Progenitor cell of endocrine pancreas (in vitro differentiated cells): ENCODE data around the gene DSPP. TPM values are rescaled to one million over a fixed set of nuclear protein-coding genes. Genes with fewer than 3 reads are reported as not detected.

Experiments used
- DNase-seq: peaks from one replicate; pipeline ENCODE4 v3.0.0; 2021; ENCODE audit warnings: low spot score; ENCODE audit not compliant: unreplicated experiment
- H3K27ac Mint-ChIP-seq: 2 replicates; pipeline ENCODE4 v1.8.0; 2021; ENCODE audit warnings: mild to moderate bottlenecking, moderate library complexity, mixed read lengths
- H3K27me3 Mint-ChIP-seq: 2 replicates; pipeline ENCODE4 v1.8.0; 2021; ENCODE audit warnings: mixed read lengths
- H3K36me3 Mint-ChIP-seq: 2 replicates; pipeline ENCODE4 v1.8.0; 2022; ENCODE audit warnings: mixed read lengths; ENCODE audit not compliant: insufficient read depth
- H3K4me1 Mint-ChIP-seq: 2 replicates; pipeline ENCODE4 v1.8.0; 2021; ENCODE audit warnings: low read depth, mixed read lengths
- H3K4me3 Mint-ChIP-seq: 2 replicates; pipeline ENCODE4 v1.8.0; 2021; ENCODE audit warnings: low read depth, mild to moderate bottlenecking, moderate library complexity, mixed read lengths
- H3K9me3 Mint-ChIP-seq: 2 replicates; pipeline ENCODE4 v1.8.0; 2021; ENCODE audit warnings: low read depth, mixed read lengths
- total RNA-seq: library from RNA; stranded (reverse); gene quantifications from 2 replicates; pipeline ENCODE4 v1.2.1, GENCODE V29; 2021
- TF ChIP-seq, protein P1 (sequence below): fragments of 200-600 bp; sonication (generic); IDR thresholded peaks from one replicate; pipeline ENCODE4 v1.5.0; 2021; ENCODE audit warnings: antibody characterized with exemption, mild to moderate bottlenecking; ENCODE audit not compliant: unreplicated experiment

The DSPP gene
- total RNA-seq, 1 donor from 2014 or later = not detected

DNA sequence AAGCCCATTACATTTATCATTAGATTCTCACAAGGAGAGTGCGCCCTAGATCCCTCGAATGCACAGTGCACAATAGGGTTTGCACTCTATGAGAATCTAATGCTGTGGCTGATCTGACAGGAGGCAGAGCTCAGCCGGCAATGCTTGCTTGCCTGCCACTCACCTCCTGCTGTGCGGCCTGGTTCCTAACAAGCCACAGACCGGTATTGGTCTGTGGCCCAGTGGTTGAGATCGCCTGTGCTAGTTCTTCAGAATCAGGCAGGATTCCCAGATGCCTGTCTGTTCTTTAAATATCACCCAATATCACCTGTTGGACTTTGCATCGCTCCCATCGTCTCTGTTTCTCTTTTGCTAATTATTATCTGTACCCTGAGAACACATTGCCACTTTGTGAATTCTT, 14.0 kb downstream of the DSPP start:
- Mint-ChIP-seq H3K9me3 (peaks cover 10% of the 10 kb centered on the region), H3K27me3 (peaks cover 5% of the 10 kb centered on the region), H3K4me1 (peaks cover 4% of the 10 kb centered on the region), H3K36me3 (peaks cover 3% of the 10 kb centered on the region), H3K4me3 (no peak overlapping the region), H3K27ac (no peak overlapping the region)
- no peak for DNase-seq
- TF ChIP-seq, protein P1, sequence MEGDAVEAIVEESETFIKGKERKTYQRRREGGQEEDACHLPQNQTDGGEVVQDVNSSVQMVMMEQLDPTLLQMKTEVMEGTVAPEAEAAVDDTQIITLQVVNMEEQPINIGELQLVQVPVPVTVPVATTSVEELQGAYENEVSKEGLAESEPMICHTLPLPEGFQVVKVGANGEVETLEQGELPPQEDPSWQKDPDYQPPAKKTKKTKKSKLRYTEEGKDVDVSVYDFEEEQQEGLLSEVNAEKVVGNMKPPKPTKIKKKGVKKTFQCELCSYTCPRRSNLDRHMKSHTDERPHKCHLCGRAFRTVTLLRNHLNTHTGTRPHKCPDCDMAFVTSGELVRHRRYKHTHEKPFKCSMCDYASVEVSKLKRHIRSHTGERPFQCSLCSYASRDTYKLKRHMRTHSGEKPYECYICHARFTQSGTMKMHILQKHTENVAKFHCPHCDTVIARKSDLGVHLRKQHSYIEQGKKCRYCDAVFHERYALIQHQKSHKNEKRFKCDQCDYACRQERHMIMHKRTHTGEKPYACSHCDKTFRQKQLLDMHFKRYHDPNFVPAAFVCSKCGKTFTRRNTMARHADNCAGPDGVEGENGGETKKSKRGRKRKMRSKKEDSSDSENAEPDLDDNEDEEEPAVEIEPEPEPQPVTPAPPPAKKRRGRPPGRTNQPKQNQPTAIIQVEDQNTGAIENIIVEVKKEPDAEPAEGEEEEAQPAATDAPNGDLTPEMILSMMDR = no peak

DNA sequence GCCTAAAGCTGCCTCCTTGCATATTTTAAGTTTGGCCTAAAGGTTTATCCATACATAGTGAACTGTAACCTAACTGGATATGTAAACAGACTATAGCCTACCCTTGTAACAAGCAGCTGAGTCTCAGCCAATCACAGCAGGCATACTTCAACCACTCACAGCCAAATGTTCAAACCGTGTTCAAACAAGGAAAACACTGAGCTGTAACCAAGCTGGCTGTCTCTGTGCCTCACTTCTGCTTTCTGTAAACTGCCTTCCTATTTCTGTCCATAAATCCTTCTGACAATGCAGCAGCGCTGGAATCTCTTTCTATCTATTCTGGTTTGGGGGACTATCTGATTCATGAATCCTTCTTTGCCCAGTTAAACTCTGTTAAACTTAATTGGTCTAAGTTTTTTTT, 16.4 kb downstream of the DSPP start:
- Mint-ChIP-seq H3K27ac (no peak overlapping the region), H3K9me3 (peaks cover 13% of the 10 kb centered on the region), H3K4me3 (no peak overlapping the region), H3K36me3 (peaks cover 3% of the 10 kb centered on the region), H3K27me3 (peaks cover 5% of the 10 kb centered on the region), H3K4me1 (peaks cover 4% of the 10 kb centered on the region)
- TF ChIP-seq, protein P1 = no peak
- no peak for DNase-seq

DNA sequence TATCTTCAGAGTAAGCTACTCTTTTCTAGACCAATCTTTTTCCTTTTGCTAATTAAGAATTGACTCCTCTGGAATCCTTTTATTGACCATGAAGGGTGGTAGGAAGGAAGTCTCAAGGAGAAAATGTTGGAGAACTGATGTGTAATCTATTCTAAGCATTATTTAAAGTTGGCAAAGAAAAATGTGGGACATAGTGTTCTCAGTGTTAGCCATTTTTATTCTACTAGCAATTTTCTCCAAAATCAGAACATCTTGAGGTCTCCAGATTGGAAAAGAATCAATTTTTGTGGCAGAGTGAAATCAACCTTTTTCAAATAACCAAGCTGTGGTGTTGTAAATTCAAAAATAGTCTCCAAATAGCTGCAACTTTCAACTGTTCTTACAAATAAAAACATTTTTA, 23.3 kb downstream of the DSPP start:
- no peak overlapping the region for H3K27ac Mint-ChIP-seq
- TF ChIP-seq, protein P1 = no peak
- no peaks in the 10 kb centered on the region for H3K27me3 Mint-ChIP-seq
- no peak overlapping the region for H3K4me3 Mint-ChIP-seq
- no peak for DNase-seq
- no peaks in the 10 kb centered on the region for H3K36me3 Mint-ChIP-seq
- no peaks in the 10 kb centered on the region for H3K4me1 Mint-ChIP-seq
- peaks cover 6% of the 10 kb centered on the region for H3K9me3 Mint-ChIP-seq

DNA sequence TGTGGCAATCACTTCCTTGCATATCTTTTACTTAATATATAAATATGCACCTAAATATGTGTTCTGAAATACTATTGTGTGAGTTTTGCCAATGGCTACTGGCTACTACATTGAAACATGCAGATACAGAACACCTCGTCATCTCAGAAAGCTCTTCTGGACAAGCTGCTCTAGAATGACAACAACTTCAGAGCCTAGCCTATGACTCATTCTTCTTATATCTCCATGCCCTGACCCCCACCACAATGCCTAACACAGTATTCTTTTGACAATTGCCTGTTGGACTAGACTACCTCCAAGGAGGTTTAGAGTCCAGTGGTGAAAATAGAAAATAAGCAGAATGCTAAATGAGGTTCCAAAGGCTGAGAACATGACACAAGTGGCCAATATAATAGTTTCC, 24.1 kb downstream of the DSPP start:
- no peak overlapping the region for H3K4me3 Mint-ChIP-seq
- H3K27me3 Mint-ChIP-seq = no peaks in the 10 kb centered on the region
- DNase-seq = no peak
- no peak overlapping the region for H3K27ac Mint-ChIP-seq
- no peaks in the 10 kb centered on the region for H3K36me3 Mint-ChIP-seq
- peaks cover 2% of the 10 kb centered on the region for H3K4me1 Mint-ChIP-seq
- peaks cover 6% of the 10 kb centered on the region for H3K9me3 Mint-ChIP-seq
- TF ChIP-seq, protein P1 = no peak

DNA sequence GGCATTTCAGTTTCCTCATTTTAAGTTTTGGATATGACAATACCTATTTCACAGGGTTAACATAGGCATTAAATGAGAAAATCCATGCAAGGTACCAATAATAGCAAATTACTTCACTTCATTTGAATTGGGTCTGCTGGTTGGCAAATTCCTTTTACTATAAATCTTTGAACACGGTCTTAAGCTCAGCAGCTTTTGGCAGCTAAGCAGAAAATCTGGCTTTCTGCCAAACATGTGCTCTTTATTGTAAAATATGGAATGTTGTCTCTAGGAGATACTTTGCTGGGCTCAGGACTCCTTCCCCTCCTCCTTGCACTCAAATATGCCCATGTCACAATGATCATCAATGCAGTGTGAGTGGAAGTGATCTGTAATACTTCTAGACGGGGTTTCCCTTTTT, 24.9 kb downstream of the DSPP start:
- DNase-seq = no peak
- Mint-ChIP-seq H3K27ac (no peak overlapping the region), H3K9me3 (peaks cover 6% of the 10 kb centered on the region), H3K27me3 (no peaks in the 10 kb centered on the region), H3K36me3 (no peaks in the 10 kb centered on the region), H3K4me1 (peaks cover 2% of the 10 kb centered on the region), H3K4me3 (no peak overlapping the region)
- TF ChIP-seq, protein P1 = no peak
